OCI-LY1 (cell line): Measurements from ENCODE around the gene CCR5AS.

ENCODE experiments used
- H2AFZ ChIP-seq: fragments of 200-600 bp; sonication (generic), shearing (Covaris generic); 2 replicates; pipeline ENCODE4 v1.6.0; 2014; ENCODE audit warnings: antibody characterized with exemption, mild to moderate bottlenecking, low read length
- H3F3A ChIP-seq: fragments of 200-600 bp; sonication (generic), shearing (Covaris generic); 2 replicates; pipeline ENCODE4 v1.6.0; 2014; ENCODE audit warnings: mild to moderate bottlenecking, antibody characterized with exemption, low read length, moderate library complexity; ENCODE audit not compliant: insufficient read depth
- H3K27ac ChIP-seq: fragments of 200-600 bp; sonication (generic); 2 replicates; pipeline ENCODE4 v1.5.1; 2014; ENCODE audit warnings: low read length, mixed run types, mild to moderate bottlenecking, low read depth; ENCODE audit not compliant: poor library complexity, severe bottlenecking
- H3K27me3 ChIP-seq: fragments of 200-600 bp; sonication (generic); 2 replicates; pipeline ENCODE4 v1.6.0; 2014; ENCODE audit warnings: antibody characterized with exemption, mild to moderate bottlenecking, low read length, moderate library complexity; ENCODE audit not compliant: insufficient read depth
- H3K36me3 ChIP-seq: fragments of 200-600 bp; sonication (generic); 2 replicates; pipeline ENCODE4 v1.6.1; 2014; ENCODE audit warnings: mild to moderate bottlenecking, antibody characterized with exemption, low read length, moderate library complexity, mixed read lengths; ENCODE audit not compliant: insufficient read depth
- H3K4me1 ChIP-seq: fragments of 200-600 bp; sonication (generic); 2 replicates; pipeline ENCODE4 v1.5.1; 2014; ENCODE audit warnings: mild to moderate bottlenecking, low read length, moderate library complexity; ENCODE audit not compliant: insufficient read depth, severe bottlenecking
- H3K4me2 ChIP-seq: fragments of 200-600 bp; sonication (generic), shearing (Covaris generic); 2 replicates; pipeline ENCODE4 v1.6.1; 2014; ENCODE audit warnings: low read length
- H3K4me3 ChIP-seq: fragments of 200-600 bp; sonication (generic); 2 replicates; pipeline ENCODE4 v1.5.1; 2014; ENCODE audit warnings: low read length, low read depth, mild to moderate bottlenecking, mixed read lengths; ENCODE audit not compliant: poor library complexity, severe bottlenecking
- H3K79me2 ChIP-seq: fragments of 200-600 bp; shearing (Covaris generic); 2 replicates; pipeline ENCODE4 v1.6.1; 2016; ENCODE audit warnings: mixed run types, low read length, mixed read lengths; ENCODE audit not compliant: insufficient read depth
- H3K9ac ChIP-seq: fragments of 200-600 bp; sonication (generic), shearing (Covaris generic); 2 replicates; pipeline ENCODE4 v1.6.1; 2014; ENCODE audit warnings: mild to moderate bottlenecking, low read length, mixed read lengths
- H3K9me2 ChIP-seq: fragments of 200-600 bp; sonication (generic), shearing (Covaris generic); 2 replicates; pipeline ENCODE4 v1.6.1; 2014; ENCODE audit warnings: low read depth, mild to moderate bottlenecking, low read length, mixed read lengths
- H3K9me3 ChIP-seq: fragments of 200-600 bp; shearing (Covaris generic); 2 replicates; pipeline ENCODE4 v1.6.1; 2014; ENCODE audit warnings: low read length, mixed read lengths
- H4K20me1 ChIP-seq: fragments of 200-600 bp; sonication (generic), shearing (Covaris generic); 2 replicates; pipeline ENCODE4 v1.6.0; 2016; ENCODE audit warnings: mild to moderate bottlenecking, low read length; ENCODE audit not compliant: insufficient read depth
- EZH2 ChIP-seq: fragments of 200-600 bp; sonication (generic), shearing (Covaris generic); IDR thresholded peaks from 2 replicates; pipeline ENCODE4 v1.8.0; 2017; ENCODE audit warnings: borderline replicate concordance, mixed run types, mild to moderate bottlenecking, antibody characterized with exemption, low read length, moderate library complexity, mixed read lengths
- TF ChIP-seq, protein P1 (sequence below): fragments of 200-600 bp; sonication (generic), shearing (Covaris generic); IDR thresholded peaks from 2 replicates; pipeline ENCODE4 v1.5.1; 2017; ENCODE audit warnings: mild to moderate bottlenecking, antibody characterized with exemption, low read length, moderate library complexity, mixed read lengths

The CCR5AS gene

GRCh38 chr3:46416125-46416810 lies 9.4 kb upstream of the CCR5AS start:
- H3K9ac ChIP-seq, result no peak overlapping the region
- no peak for TF ChIP-seq EZH2
- TF ChIP-seq, protein P1, sequence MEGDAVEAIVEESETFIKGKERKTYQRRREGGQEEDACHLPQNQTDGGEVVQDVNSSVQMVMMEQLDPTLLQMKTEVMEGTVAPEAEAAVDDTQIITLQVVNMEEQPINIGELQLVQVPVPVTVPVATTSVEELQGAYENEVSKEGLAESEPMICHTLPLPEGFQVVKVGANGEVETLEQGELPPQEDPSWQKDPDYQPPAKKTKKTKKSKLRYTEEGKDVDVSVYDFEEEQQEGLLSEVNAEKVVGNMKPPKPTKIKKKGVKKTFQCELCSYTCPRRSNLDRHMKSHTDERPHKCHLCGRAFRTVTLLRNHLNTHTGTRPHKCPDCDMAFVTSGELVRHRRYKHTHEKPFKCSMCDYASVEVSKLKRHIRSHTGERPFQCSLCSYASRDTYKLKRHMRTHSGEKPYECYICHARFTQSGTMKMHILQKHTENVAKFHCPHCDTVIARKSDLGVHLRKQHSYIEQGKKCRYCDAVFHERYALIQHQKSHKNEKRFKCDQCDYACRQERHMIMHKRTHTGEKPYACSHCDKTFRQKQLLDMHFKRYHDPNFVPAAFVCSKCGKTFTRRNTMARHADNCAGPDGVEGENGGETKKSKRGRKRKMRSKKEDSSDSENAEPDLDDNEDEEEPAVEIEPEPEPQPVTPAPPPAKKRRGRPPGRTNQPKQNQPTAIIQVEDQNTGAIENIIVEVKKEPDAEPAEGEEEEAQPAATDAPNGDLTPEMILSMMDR, result no peak
- H3K27ac ChIP-seq, result no peak overlapping the region
- H3F3A ChIP-seq, result no peaks in the 10 kb centered on the region
- no peak overlapping the region for H2AFZ ChIP-seq
- H3K4me2 ChIP-seq, result no peak overlapping the region
- no peaks in the 10 kb centered on the region for H3K4me1 ChIP-seq
- H3K9me3 ChIP-seq, result no peaks in the 10 kb centered on the region
- H4K20me1 ChIP-seq, result no peaks in the 10 kb centered on the region
- no peaks in the 10 kb centered on the region for H3K27me3 ChIP-seq
- H3K9me2 ChIP-seq, result no peaks in the 10 kb centered on the region
- H3K79me2 ChIP-seq, result no peaks in the 10 kb centered on the region
- H3K36me3 ChIP-seq, result no peaks in the 10 kb centered on the region
- H3K4me3 ChIP-seq, result no peak overlapping the region

- no peaks in the 10 kb centered on the region; the same call in 1 of the 2 replicates for H3K27me3 ChIP-seq
- H3K79me2 ChIP-seq, result no peaks in the 10 kb centered on the region
- H3K9me3 ChIP-seq, result no peaks in the 10 kb centered on the region
- H4K20me1 ChIP-seq, result no peaks in the 10 kb centered on the region
- no peaks in the 10 kb centered on the region for H3K9me2 ChIP-seq
- no peaks in the 10 kb centered on the region for H3K4me1 ChIP-seq
- H3K27ac ChIP-seq, result no peak overlapping the region
- H3F3A ChIP-seq, result no peaks in the 10 kb centered on the region
- H3K4me2 ChIP-seq, result no peak overlapping the region
- H3K4me3 ChIP-seq, result no peak overlapping the region
- H3K36me3 ChIP-seq, result no peaks in the 10 kb centered on the region
- no peak overlapping the region for H2AFZ ChIP-seq
- no peak for TF ChIP-seq EZH2
- TF ChIP-seq, protein P1, result no peak
- no peak overlapping the region for H3K9ac ChIP-seq
Observed at GRCh38 chr3:46414739-46415138, 7.9 kb upstream of the CCR5AS start.

- Histone ChIP-seq H3K4me2 (no peak overlapping the region), H3K27me3 (no peaks in the 10 kb centered on the region; the same call in 1 of the 2 replicates), H3F3A (no peaks in the 10 kb centered on the region), H3K36me3 (no peaks in the 10 kb centered on the region), H3K9me3 (no peaks in the 10 kb centered on the region), H4K20me1 (no peaks in the 10 kb centered on the region), H3K9ac (no peak overlapping the region), H3K79me2 (no peaks in the 10 kb centered on the region), H3K9me2 (no peaks in the 10 kb centered on the region), H3K4me1 (no peaks in the 10 kb centered on the region), H3K4me3 (no peak overlapping the region), H3K27ac (no peak overlapping the region), H2AFZ (no peak overlapping the region)
- TF ChIP-seq EZH2, result no peak
- TF ChIP-seq, protein P1, result no peak
Observed at GRCh38 chr3:46413951-46414350, 7.1 kb upstream of the CCR5AS start.
